Esophagus muscularis mucosa (tissue), 3 donors: ENCODE measurements around the gene BNC2.

Experiments
- EP300 ChIP-seq: sonication (generic); formaldehyde crosslinking; IDR thresholded peaks from one replicate; pipeline ENCODE4 v1.6.1; 2017; ENCODE audit warnings: antibody characterized with exemption
- TF ChIP-seq, protein P1 (sequence below), 3 experiments: fragments of 200-600 bp in 2 of 3; fragments of 450-650 bp in 1 of 3; sonication (generic) in 2 of 3; IDR thresholded peaks; one replicate each; pipeline ENCODE4 v1.5.1; 2017 to 2019; ENCODE audit warnings: antibody characterized with exemption in 3 of 3, mild to moderate bottlenecking in 2 of 3, moderate library complexity in 1 of 3

GRCh38 chr9:16496908-16497307 is 373.6 kb downstream of the BNC2 start:
- TF ChIP-seq, protein P1, sequence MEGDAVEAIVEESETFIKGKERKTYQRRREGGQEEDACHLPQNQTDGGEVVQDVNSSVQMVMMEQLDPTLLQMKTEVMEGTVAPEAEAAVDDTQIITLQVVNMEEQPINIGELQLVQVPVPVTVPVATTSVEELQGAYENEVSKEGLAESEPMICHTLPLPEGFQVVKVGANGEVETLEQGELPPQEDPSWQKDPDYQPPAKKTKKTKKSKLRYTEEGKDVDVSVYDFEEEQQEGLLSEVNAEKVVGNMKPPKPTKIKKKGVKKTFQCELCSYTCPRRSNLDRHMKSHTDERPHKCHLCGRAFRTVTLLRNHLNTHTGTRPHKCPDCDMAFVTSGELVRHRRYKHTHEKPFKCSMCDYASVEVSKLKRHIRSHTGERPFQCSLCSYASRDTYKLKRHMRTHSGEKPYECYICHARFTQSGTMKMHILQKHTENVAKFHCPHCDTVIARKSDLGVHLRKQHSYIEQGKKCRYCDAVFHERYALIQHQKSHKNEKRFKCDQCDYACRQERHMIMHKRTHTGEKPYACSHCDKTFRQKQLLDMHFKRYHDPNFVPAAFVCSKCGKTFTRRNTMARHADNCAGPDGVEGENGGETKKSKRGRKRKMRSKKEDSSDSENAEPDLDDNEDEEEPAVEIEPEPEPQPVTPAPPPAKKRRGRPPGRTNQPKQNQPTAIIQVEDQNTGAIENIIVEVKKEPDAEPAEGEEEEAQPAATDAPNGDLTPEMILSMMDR (IDR thresholded peaks at IDR 0.05), result no peak
- TF ChIP-seq EP300, result no peak
